ENCODE data around the gene CCDC184.
"Not testable (repeated sequence)": the region's sequence is repeated elsewhere in the genome, so short reads cannot be mapped to it uniquely, and the experiment has no call there.

DNA sequence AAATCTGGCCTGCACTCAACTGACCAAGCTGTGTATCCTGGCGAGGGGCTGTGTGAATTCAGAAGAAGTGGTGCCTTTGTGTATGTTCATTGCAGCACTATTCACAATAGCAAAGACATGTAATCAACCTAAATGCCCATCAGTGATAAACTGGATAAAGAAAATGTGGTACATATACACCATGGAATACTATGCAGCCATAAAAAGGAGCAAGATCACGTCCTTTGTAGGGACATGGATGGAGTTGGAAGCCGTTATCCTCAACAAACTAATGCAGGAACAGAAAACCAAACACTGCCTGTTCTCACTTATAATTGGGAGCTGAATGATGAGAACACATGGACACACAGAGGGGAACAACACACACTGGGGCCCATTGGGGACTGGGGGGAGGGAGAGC, 41.1 kb downstream of the CCDC184 start:
- TF ChIP-seq, protein P1, sequence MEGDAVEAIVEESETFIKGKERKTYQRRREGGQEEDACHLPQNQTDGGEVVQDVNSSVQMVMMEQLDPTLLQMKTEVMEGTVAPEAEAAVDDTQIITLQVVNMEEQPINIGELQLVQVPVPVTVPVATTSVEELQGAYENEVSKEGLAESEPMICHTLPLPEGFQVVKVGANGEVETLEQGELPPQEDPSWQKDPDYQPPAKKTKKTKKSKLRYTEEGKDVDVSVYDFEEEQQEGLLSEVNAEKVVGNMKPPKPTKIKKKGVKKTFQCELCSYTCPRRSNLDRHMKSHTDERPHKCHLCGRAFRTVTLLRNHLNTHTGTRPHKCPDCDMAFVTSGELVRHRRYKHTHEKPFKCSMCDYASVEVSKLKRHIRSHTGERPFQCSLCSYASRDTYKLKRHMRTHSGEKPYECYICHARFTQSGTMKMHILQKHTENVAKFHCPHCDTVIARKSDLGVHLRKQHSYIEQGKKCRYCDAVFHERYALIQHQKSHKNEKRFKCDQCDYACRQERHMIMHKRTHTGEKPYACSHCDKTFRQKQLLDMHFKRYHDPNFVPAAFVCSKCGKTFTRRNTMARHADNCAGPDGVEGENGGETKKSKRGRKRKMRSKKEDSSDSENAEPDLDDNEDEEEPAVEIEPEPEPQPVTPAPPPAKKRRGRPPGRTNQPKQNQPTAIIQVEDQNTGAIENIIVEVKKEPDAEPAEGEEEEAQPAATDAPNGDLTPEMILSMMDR (IDR thresholded peaks at IDR 0.05): not testable (repeated sequence)
- TF ChIP-seq POLR2A (IDR thresholded peaks at IDR 0.05): not testable (repeated sequence)
